ENCODE results near the gene PRAC1. TPM values are rescaled to one million over a fixed set of nuclear protein-coding genes. Genes with fewer than 3 reads are reported as not detected.

The PRAC1 gene
- not detected in 2 replicates for total RNA-seq

GRCh38 chr17:48722201-48722907 lies at the start of gene PRAC1:
TSS of gene PRAC1 (minus strand) at chr17:48722518. CDS start at chr17:48722392, 126 bp downstream.

GRCh38 chr17:48728232-48729231 lies 6.2 kb upstream of the PRAC1 start, which contains the start of gene HOXB13:
TSS of gene HOXB13 (minus strand) at chr17:48728750. CDS start at chr17:48728593, 157 bp downstream.

GRCh38 chr17:48722915-48723422 lies 651 bp upstream of the PRAC1 start, which contains the start of gene PRAC2:
TSS of gene PRAC2 (plus strand) at chr17:48723185. CDS start at chr17:48724411, 1,226 bp downstream.

Other genes with a start within 250 kb of the PRAC1 start
- not detected in 2 replicates for gene HOXB1, start 191.5 kb downstream of the PRAC1 start, total RNA-seq
- gene HOXB2, start 177.4 kb downstream of the PRAC1 start, total RNA-seq: 4.5 and 7.0 TPM in 2 replicates
- gene HOXB4, start 144.2 kb downstream of the PRAC1 start, total RNA-seq: 1.2 and 1.8 TPM in 2 replicates
- gene HOXB3, start 132.3 kb downstream of the PRAC1 start, total RNA-seq: 5.6 and 8.4 TPM in 2 replicates
- 0.09 TPM in 1 of 2 replicates, not detected in the other for gene HOXB5, start 128.7 kb downstream of the PRAC1 start, total RNA-seq
- gene HOXB6, start 117.5 kb downstream of the PRAC1 start, total RNA-seq: 4.8 and 5.3 TPM in 2 replicates
- 3.3 and 3.4 TPM in 2 replicates for gene HOXB7, start 111.5 kb downstream of the PRAC1 start, total RNA-seq
- under 0.01 and 0.97 TPM in 2 replicates for gene HOXB8, start 107.2 kb downstream of the PRAC1 start, total RNA-seq
- 0.30 and 0.92 TPM in 2 replicates for gene HOXB9, start 96.2 kb downstream of the PRAC1 start, total RNA-seq
- not detected in 2 replicates for gene PRAC2, start 667 bp upstream of the PRAC1 start, total RNA-seq
- gene HOXB13, start 6.2 kb upstream of the PRAC1 start, total RNA-seq: under 0.01 TPM in 1 of 2 replicates, not detected in the other
- gene TTLL6, start 94.7 kb upstream of the PRAC1 start, total RNA-seq: 0.18 and 1.2 TPM in 2 replicates
- gene CALCOCO2, start 108.5 kb upstream of the PRAC1 start, total RNA-seq: 39.2 and 62.7 TPM in 2 replicates
- gene ATP5MC1, start 170.3 kb upstream of the PRAC1 start, total RNA-seq: 27.8 and 33.0 TPM in 2 replicates
- gene UBE2Z, start 185.9 kb upstream of the PRAC1 start, total RNA-seq: 49.9 and 78.2 TPM in 2 replicates
- gene SNF8, start 222.3 kb upstream of the PRAC1 start, total RNA-seq: 95.0 and 97.6 TPM in 2 replicates
- not detected in 2 replicates for gene GIP, start 246.1 kb upstream of the PRAC1 start, total RNA-seq